HG03457 (cell line): Measurements from ENCODE around the gene LENEP.
A peak's percentile ranks its signal among the peaks of the same experiment; 100 is the strongest.
"Not testable (repeated sequence)": the region's sequence is repeated elsewhere in the genome, so short reads cannot be mapped to it uniquely, and the experiment has no call there.

Experiments used
- ATAC-seq: cut with Tn5 transposase; IDR thresholded peaks from one replicate; pipeline ENCODE4 v1.9.1; 2021; ENCODE audit warnings: moderate number of reproducible peaks; ENCODE audit not compliant: unreplicated experiment

LENEP gene

GRCh38 chr1:154974808-154975408 is 18.5 kb upstream of the LENEP start:
- peak; percentile 30 for ATAC-seq

DNA sequence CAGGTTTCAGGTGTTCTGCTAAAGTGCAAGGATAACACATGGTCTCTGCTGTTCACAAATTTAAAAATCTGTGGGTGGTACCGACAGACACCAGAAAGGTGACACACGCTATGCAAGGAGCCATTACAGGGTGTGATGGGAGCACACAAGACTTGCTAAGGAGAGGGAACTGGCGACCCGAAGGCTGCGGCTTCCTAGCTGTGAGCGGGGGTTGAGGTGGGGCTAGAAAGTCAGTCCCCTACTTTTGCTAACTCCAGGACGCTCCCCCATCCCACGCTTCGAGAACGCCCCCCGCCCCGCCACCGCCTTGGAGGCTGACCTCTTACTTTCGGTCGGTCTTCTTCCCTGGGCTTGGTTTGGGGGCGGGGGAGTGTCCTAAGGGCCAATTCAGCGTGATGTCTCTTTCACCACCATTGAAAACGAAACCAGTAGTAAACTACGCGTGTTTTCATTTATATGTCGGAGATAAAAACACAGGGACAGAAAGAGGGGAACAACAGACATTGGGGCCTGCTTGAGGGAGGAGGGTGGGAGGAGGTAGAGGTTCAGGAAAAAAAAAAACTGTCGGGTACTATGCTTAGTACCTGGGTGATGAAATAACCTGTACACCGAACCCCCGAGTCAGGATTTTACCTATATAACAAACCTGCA is 17.9 kb upstream of the LENEP start:
- no peak for ATAC-seq

GRCh38 chr1:154977762-154978161 is 15.6 kb upstream of the LENEP start:
- ATAC-seq: not testable (repeated sequence)

GRCh38 chr1:154978360-154978759 is 15.0 kb upstream of the LENEP start:
- ATAC-seq: no peak

GRCh38 chr1:154982341-154982740 is 11.0 kb upstream of the LENEP start:
- no peak for ATAC-seq

GRCh38 chr1:154982897-154983648 is 10.3 kb upstream of the LENEP start, which contains the start of gene FLAD1:
Gene FLAD1, plus strand, starts transcription at chr1:154983344. Its CDS starts 351 bp downstream, at chr1:154983695.
- ATAC-seq: peak; percentile 86

DNA sequence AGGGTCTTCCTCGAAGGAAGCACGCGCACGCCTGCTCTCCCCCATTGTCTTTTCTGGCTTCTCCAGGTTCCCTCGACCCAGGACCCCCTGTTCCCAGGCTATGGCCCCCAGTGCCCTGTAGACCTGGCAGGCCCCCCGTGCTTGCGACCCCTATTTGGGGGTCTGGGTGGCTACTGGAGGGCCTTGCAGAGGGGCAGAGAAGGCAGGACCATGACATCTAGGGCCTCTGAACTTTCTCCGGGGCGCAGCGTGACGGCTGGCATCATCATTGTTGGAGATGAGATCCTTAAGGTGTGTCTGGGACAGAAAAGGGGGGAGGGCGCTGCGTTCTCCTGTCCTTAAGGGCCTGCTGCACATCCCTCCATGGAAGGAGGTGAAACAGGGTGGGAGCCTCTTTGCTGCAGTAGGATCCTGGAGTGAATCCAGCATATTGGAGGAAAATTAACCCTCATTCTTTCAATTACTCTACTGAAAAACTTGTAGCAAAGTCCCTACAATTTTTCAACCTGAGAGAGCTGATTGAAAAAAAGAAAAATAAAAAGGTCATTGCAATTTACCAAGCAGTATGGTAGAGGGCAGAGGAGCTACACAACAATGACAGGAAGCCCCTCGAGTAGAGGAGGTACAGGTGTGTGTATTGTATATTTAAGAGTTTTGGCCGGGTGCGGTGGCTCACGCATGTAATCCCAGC is 9.5 kb upstream of the LENEP start:
- ATAC-seq: no peak

DNA sequence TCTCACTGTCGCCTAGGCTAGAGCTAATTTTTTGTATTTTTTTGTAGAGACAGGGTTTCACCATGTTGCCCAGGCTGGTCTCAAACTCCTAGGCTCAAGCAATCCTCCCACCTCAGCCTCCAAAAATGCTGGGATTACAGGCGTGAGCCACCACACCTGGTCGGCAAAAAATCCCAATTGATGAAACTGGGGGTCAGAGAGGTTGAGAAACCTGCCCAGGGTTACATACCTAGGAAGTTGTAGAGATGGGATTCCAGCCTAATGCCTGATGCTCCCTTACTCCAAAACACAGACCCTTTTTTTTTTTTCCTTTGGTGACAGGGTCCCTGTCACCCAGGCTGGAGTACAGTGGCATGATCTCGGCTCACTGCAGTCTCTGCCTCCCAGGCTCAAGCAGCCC is 6.7 kb upstream of the LENEP start:
- ATAC-seq: not testable (repeated sequence)

DNA sequence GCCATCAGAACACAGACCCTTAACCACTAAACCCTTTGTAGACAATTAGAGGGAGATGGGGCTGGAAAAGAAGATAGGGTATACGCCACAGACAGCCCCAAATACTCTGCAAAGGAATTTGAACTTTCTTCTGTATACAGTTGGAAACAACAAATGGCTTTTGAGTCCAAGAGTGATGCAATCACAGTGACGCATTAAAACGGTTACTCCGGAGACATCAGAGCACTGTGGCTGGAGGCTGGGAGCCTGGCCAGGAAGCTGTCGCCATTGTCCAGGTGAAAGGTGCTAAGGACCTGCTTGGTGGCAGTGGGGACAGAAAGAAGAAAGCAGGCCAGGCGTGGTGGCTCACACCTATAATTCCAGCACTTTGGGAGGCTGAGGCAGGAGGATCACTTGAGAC is 6.1 kb upstream of the LENEP start:
- ATAC-seq: no peak

- ATAC-seq: no peak
Measured at GRCh38 chr1:154988058-154988954, 5.1 kb upstream of the LENEP start.

- ATAC-seq: no peak
Measured at GRCh38 chr1:154989195-154989860, 4.1 kb upstream of the LENEP start.

GRCh38 chr1:154990276-154990675 is 3.1 kb upstream of the LENEP start:
- ATAC-seq: no peak

DNA sequence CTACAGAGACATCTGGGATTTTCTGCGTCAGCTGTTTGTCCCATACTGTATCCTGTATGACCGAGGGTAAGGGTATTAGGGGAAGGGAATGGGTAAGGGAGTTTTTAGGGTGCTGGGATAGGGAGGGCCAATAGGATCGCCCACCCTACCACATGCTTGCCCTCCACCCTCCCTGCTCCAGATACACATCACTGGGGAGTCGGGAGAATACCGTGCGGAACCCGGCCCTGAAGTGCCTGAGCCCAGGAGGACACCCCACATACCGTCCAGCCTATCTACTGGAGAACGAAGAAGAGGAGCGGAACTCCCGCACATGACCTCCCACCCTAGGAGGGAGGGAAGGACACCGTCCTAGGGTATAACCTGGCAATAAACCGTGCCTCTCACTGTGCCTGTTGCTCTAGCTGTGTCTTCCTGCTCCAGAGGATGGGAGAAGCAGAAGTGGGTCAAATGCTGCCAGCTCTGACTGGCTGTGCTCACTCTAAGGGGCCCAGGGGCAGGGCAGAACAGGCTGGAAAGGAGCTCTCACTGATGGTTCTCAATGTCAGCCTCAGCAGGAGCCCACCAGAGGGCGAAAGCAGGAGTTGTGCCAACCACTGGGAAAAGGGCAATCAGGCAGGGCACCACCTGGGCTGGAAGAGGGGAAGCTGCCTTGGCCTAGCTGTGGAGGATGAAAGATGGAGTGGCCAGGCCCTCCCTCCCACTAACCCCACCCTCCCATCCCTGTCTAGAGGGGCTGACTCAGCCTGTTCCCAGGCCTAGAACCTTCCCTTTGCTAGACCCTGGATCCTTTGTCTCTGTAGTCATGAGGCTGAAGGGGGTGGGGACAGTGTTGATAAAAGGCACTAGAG is 440 bp upstream of the LENEP start:
- no peak for ATAC-seq

DNA sequence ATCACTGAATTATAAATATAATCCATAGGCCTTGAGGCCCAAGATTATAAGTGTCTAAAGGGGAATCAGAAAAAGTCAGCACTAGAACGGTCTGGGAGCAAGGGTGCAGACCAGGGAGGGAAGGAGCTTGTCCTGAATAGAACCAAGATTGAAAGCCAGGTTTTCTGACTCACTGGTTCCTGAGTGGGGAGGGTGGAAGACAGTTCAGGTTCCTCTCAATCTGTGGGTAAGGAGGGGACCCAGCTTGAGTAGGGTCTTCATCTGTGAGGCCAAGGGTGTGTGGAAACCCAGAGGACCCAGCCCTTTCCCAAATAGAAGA is 842 bp downstream of the LENEP start:
- ATAC-seq: no peak

DNA sequence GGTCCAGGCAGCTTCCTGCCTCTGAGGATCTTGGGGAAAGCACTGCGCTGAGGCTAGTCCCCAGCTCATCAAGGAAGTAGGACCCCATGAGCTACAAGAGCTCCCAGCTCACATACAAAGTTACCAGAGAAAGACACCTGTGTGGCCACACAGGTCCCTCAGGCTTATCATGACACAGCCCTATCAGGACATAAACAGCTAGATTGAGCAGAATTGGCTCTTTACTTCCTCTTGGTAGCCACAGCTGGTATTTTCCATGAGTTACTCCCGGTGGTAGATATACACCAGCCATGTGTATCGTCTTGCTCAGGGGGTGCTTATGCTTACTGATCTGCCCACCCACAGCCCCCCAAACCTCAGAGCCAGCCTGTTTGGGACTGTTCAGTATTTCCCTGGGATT is 1.2 kb downstream of the LENEP start:
- ATAC-seq: no peak

GRCh38 chr1:154995301-154995983 is 2.1 kb downstream of the LENEP start:
- not testable (repeated sequence) for ATAC-seq

- no peak for ATAC-seq
Measured at GRCh38 chr1:154996966-154997701, 3.7 kb downstream of the LENEP start.

DNA sequence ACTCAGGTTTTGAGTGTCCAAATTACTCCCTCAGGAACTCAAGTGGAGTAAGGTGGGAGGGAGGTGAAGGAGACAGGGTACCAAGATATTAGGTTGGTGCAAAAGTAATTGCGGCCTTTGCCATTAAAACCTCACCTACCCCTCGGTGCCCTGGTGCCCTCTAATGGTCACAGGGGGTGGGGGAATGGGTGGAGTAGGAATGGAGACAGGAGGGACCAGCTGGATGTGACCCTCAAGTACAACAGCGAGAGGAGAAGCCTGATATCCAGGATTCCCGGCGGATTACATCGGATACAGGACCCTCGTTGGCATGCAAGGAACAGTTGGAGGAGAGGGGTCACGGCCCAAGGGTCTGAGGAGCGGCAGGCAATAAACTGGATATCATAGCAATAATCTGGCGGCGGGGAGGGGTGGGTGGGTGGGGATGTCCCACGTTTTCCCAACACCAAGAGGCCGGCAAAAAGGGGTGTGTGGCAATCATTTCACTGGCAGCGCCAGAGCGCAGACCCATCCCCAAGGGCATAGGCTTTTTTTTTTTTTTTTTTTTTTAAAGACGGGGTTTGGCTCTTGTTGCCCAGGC is 4.9 kb downstream of the LENEP start:
- no peak for ATAC-seq
